ENCODE results near the gene DUSP16. TPM values are rescaled to one million over a fixed set of nuclear protein-coding genes. Genes with fewer than 3 reads are reported as not detected.

Gene DUSP16
- total and polyA plus RNA-seq, 2 of the 8 experiments (the other 6 are each of a cell fraction or from before 2014, with no cell fraction given) = 31.6 to 55.9 TPM

DNA sequence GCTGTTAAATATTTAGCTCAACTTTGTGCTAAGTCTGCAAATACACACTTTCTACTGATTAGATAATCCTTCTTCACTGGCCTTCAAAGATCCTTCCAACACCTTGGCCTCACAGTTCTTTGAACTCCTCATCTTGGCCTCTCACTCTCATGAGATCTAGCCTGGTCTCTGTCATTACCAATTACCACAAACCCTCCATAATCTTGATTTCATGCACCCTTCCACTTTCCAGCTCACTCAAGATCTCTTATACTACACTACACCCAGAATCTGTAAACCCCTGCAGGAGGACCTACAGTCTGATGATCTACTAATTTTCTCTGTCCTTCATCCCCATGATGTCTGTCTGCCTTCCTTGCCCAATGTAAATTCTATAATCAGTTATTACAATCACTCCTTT is 71.1 kb downstream of the DUSP16 start (continued):
- no peak for TF ChIP-seq SUZ12 (IDR thresholded peaks at IDR 0.05; ENCODE audit: low read length)
